ENCODE measurements around the gene RIPPLY2.

DNA sequence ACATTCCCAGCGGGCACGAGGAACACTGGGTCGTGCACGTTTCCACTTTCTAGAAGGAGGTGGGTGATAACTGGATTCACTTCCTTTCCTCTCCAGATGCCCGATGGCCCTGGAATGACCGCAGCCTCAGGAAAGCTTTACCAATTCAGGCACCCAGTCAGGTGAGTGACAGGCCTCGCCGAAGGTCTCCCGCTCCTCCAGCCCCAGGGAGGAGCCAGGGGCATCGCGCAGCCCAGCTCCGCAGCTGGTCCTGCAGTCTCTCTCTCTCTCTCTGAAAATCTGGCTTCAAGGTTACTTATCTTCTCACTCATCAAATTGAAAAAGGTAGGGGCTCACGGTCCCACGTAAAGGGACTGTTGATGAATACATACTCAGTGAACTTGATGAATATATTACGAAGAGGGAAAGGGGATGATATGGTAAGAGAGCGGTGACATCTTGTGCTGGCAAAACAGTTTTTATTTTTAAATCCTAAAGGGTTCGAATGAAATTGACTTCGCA is 891 bp downstream of the RIPPLY2 start:
- no peak for TF ChIP-seq ZBTB8A (IDR thresholded peaks at IDR 0.05; ENCODE audit: partially characterized antibody)
- no peak for TF ChIP-seq ZNF778 (CRISPR knock-in tag; IDR thresholded peaks at IDR 0.05)
- TF ChIP-seq, protein P1, sequence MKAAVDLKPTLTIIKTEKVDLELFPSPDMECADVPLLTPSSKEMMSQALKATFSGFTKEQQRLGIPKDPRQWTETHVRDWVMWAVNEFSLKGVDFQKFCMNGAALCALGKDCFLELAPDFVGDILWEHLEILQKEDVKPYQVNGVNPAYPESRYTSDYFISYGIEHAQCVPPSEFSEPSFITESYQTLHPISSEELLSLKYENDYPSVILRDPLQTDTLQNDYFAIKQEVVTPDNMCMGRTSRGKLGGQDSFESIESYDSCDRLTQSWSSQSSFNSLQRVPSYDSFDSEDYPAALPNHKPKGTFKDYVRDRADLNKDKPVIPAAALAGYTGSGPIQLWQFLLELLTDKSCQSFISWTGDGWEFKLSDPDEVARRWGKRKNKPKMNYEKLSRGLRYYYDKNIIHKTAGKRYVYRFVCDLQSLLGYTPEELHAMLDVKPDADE (conservative IDR thresholded peaks at IDR 0.05; ENCODE audit: control insufficient read depth, low read depth, low read length), result no peak
- no peak for TF ChIP-seq ZNF282 (CRISPR knock-in tag; IDR thresholded peaks at IDR 0.05)
- TF ChIP-seq TAF1 (IDR thresholded peaks at IDR 0.05; ENCODE audit: control insufficient read depth, extremely low read depth, insufficient read depth, low read length, severe bottlenecking), result no peak
- TF ChIP-seq, protein P2, sequence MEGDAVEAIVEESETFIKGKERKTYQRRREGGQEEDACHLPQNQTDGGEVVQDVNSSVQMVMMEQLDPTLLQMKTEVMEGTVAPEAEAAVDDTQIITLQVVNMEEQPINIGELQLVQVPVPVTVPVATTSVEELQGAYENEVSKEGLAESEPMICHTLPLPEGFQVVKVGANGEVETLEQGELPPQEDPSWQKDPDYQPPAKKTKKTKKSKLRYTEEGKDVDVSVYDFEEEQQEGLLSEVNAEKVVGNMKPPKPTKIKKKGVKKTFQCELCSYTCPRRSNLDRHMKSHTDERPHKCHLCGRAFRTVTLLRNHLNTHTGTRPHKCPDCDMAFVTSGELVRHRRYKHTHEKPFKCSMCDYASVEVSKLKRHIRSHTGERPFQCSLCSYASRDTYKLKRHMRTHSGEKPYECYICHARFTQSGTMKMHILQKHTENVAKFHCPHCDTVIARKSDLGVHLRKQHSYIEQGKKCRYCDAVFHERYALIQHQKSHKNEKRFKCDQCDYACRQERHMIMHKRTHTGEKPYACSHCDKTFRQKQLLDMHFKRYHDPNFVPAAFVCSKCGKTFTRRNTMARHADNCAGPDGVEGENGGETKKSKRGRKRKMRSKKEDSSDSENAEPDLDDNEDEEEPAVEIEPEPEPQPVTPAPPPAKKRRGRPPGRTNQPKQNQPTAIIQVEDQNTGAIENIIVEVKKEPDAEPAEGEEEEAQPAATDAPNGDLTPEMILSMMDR (IDR thresholded peaks at IDR 0.05 in 2 of 3, conservative IDR thresholded peaks at IDR 0.05 in 1 of 3; ENCODE audit: insufficient read depth in 2 of 3, low read depth in 1 of 3, low read length in 3 of 3), result no peak
- TF ChIP-seq TGIF2 (CRISPR knock-in tag; IDR thresholded peaks at IDR 0.05), result no peak
- no peak for TF ChIP-seq SIN3A (IDR thresholded peaks at IDR 0.05; ENCODE audit: borderline replicate concordance in 2 of 2, control insufficient read depth in 1 of 2, low read depth in 2 of 2, low read length in 2 of 2)
- TF ChIP-seq BHLHE40 (IDR thresholded peaks at IDR 0.05; ENCODE audit: low read length), result no peak
- TF ChIP-seq TRIM28 (IDR thresholded peaks at IDR 0.05), result no peak
- no peak for TF ChIP-seq POLR2A (conservative IDR thresholded peaks at IDR 0.05)
- TF ChIP-seq ELF2 (CRISPR knock-in tag; IDR thresholded peaks at IDR 0.05), result no peak
- no peak for TF ChIP-seq ZNF77 (CRISPR knock-in tag; IDR thresholded peaks at IDR 0.05)
- no peak for TF ChIP-seq NFE2L1 (tag; IDR thresholded peaks at IDR 0.05; ENCODE audit: borderline replicate concordance, low read depth)
